22Rv1 (cell line): ENCODE data around the gene CYTH1.

Experiments
- CTCF ChIP-seq: fragments of 450-650 bp; IDR thresholded peaks from 2 replicates; pipeline ENCODE4 v1.5.1; 2017; ENCODE audit warnings: mild to moderate bottlenecking
- ZFX ChIP-seq: fragments of 450-650 bp; IDR thresholded peaks from 2 replicates; pipeline ENCODE4 v1.6.1; 2017; ENCODE audit warnings: antibody characterized with exemption, borderline replicate concordance

GRCh38 chr17:78723957-78724356 lies 58.1 kb downstream of the CYTH1 start:
- no peak for TF ChIP-seq CTCF
- no peak for TF ChIP-seq ZFX
